Stimulated activated naive CD8-positive, alpha-beta T cell treated with anti-CD3 and anti-CD28 coated beads, Interleukin-15, Interleukin-2, amounts not matched to agents 100 ng/mL and 50 ng/mL, for 24 hours (primary cell): ENCODE results near the gene SRRM3.
"Not testable (repeated sequence)": the region's sequence is repeated elsewhere in the genome, so short reads cannot be mapped to it uniquely, and the experiment has no call there.

Experiments used
- H3K27ac Mint-ChIP-seq: one replicate; pipeline ENCODE4 v1.8.0; 2021; ENCODE audit warnings: mild to moderate bottlenecking, mixed read lengths
- H3K27me3 Mint-ChIP-seq: one replicate; pipeline ENCODE4 v1.8.0; 2021; ENCODE audit warnings: mixed read lengths
- H3K36me3 Mint-ChIP-seq: one replicate; pipeline ENCODE4 v1.8.0; 2021; ENCODE audit warnings: low read depth, mixed read lengths
- H3K4me1 Mint-ChIP-seq: one replicate; pipeline ENCODE4 v1.8.0; 2021; ENCODE audit warnings: low read depth, mixed read lengths
- H3K4me3 Mint-ChIP-seq: one replicate; pipeline ENCODE4 v1.8.0; 2021; ENCODE audit warnings: mild to moderate bottlenecking, mixed read lengths
- H3K9me3 Mint-ChIP-seq: one replicate; pipeline ENCODE4 v1.8.0; 2021; ENCODE audit warnings: mixed read lengths

SRRM3 gene

DNA sequence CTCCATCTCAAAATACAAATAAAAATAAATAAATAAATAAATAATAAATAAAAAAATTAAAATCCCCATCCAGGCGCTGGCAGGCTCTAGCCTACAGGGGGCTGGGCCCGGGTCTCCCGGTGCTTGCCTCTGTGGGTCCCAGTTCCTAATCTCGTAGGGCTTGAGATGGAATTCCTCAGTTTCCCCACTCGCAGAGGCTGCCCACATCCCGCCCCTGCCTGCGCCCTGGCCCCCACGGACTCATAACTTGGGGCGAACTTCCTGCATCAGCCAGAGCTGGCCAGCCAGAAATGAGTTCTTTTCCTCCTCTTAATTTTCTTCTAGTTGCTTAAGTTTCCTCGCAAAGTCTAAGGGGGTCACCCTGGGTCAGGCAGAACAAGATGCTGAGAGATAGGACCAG is 22.0 kb upstream of the SRRM3 start:
- Mint-ChIP-seq H3K4me3 (no peak overlapping the region), H3K36me3 (no peaks in the 10 kb centered on the region), H3K4me1 (peaks cover 5% of the 10 kb centered on the region), H3K27ac (no peak overlapping the region), H3K27me3 (no peaks in the 10 kb centered on the region), H3K9me3 (no peaks in the 10 kb centered on the region)

DNA sequence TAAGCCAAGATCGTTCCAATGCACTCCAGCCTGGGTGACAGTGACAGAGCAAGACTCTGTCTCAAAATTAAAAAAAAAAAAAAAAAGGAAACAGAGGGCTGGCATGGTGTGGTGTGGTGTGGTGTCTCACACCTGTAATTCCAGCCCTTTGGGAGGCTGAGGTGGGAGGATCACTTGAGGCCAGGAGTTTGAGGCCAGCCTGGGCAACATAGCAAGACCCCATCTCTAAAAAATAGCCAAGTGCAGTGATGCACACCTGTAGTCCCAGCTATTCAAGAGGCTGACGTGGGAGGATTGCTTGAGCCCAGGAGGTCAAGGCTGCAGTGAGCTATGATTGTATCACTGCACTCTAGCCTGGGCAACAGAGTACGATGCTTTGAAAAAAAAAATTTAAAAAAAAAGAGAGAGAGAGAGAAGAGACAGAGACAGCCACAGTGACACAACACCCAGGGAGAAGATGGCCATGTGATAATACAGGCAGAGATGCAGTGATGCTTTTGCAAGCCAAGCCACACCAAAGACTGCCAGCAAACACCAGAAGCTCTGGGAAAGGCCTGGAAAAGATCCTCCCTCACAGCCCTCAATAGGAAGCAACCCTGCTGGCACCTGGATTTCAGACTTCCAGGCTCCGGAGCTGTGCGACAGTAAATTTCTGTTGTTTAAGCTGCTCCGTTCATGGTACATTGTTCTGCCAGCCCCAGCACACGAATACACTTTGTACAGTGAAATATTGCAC is 19.3 kb upstream of the SRRM3 start:
- H3K27me3 Mint-ChIP-seq = no peaks in the 10 kb centered on the region
- peaks cover 5% of the 10 kb centered on the region for H3K4me1 Mint-ChIP-seq
- H3K9me3 Mint-ChIP-seq = no peaks in the 10 kb centered on the region
- no peak overlapping the region for H3K4me3 Mint-ChIP-seq
- H3K27ac Mint-ChIP-seq = no peak overlapping the region
- no peaks in the 10 kb centered on the region for H3K36me3 Mint-ChIP-seq

DNA sequence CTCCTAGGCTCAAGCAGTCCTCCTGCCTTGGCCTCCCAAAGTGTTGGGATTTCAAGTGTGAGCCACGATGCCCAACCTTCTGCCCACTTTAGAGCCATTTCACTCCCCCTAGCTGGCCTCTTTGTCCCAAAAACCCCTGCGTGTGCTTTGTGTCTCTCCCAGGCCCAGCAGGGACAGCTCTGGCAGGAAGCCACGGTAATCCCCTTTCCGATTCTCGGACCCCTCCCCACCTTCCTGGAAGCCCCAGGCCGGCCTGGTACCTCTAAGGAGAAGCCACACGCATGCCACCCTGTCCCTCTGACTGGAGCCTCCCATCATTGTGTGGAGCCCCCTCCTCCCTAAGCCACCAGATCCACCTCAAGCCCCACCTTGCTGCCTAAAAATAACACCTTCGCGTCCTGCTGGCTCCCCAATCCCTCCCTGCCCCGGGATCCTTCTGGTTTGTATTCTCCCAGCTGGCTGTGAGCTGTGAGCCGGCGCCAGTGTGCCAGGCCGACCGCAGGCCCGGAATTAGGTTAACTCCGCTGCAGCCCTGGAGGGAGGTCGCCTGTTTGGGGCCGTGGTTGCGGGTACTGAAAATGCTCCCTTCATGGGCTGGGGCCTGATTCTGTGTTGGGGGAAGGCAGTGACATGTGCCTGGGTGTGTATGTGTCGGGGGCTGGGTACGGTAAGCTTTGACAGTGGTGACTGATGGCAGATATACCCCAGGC is 16.4 kb upstream of the SRRM3 start:
- Mint-ChIP-seq H3K9me3 (no peaks in the 10 kb centered on the region), H3K27ac (no peak overlapping the region), H3K27me3 (no peaks in the 10 kb centered on the region), H3K4me1 (no peaks in the 10 kb centered on the region), H3K36me3 (no peaks in the 10 kb centered on the region), H3K4me3 (no peak overlapping the region)

DNA sequence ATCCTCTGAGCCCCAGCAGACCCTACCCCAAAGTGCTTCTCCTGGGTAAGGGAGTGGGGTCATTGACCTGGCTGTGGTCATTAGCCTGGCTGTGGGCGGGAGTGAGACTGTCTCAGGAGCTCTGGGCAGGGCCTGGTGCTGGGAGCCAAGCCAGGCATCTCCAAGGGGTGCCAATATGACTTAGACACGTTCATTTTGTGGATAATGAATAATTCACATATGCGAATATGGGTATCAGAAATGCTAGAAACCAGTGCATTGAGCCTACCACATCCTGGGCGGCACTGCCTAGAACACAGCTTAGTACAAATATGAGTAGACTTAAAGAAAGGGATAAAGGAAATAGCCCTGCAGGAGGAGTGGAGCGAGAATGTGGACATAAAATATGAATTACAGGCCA is 14.4 kb upstream of the SRRM3 start:
- no peaks in the 10 kb centered on the region for H3K36me3 Mint-ChIP-seq
- no peaks in the 10 kb centered on the region for H3K4me1 Mint-ChIP-seq
- H3K9me3 Mint-ChIP-seq = no peaks in the 10 kb centered on the region
- H3K27ac Mint-ChIP-seq = no peak overlapping the region
- no peaks in the 10 kb centered on the region for H3K27me3 Mint-ChIP-seq
- H3K4me3 Mint-ChIP-seq = no peak overlapping the region

DNA sequence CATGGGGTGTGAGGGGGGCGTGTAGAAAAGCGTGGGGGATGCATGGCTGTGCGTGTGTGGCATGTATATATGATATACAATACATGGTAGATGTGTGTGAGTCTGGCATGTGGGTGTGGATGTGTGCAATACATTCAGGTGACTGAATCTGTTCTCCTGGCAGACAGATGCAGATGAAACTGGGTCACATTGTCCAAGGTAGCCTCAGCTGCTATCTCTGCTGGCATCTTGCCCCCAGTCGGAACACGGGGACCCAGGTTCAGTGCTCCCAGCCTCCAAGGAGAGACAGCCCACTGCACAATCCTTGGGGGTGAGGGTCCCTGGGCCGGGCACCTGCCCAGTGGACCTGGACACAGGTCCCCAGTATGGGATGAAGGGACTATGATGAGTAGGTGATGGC is 12.4 kb upstream of the SRRM3 start:
- Mint-ChIP-seq H3K36me3 (no peaks in the 10 kb centered on the region), H3K9me3 (no peaks in the 10 kb centered on the region), H3K27ac (no peak overlapping the region), H3K4me1 (no peaks in the 10 kb centered on the region), H3K4me3 (no peak overlapping the region), H3K27me3 (peaks cover 4% of the 10 kb centered on the region)

DNA sequence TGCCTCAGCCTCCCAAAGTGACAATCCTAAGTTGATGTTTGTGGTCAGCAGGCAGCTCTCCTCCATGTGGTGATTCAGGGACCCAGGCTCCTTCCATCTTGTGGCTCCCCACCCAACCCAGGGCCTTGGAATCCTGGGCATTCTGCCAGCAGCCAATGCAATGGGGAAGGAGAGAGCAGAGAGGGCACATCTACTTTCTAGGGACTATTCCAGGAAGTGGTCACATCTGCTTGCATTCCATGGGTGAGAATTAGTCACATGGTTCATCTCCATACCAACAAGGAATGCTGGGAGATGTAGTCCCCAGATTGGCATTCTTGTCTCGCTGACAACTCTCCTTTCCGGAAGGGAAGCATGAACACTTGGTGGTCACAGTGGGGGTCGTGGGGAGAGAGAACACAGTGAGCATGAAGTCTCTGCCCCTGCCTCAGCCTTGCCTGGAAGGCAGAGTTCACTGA is 9.9 kb upstream of the SRRM3 start:
- H3K27me3 Mint-ChIP-seq = peaks cover 10% of the 10 kb centered on the region
- H3K36me3 Mint-ChIP-seq = no peaks in the 10 kb centered on the region
- no peaks in the 10 kb centered on the region for H3K9me3 Mint-ChIP-seq
- no peak overlapping the region for H3K27ac Mint-ChIP-seq
- no peaks in the 10 kb centered on the region for H3K4me1 Mint-ChIP-seq
- no peak overlapping the region for H3K4me3 Mint-ChIP-seq

DNA sequence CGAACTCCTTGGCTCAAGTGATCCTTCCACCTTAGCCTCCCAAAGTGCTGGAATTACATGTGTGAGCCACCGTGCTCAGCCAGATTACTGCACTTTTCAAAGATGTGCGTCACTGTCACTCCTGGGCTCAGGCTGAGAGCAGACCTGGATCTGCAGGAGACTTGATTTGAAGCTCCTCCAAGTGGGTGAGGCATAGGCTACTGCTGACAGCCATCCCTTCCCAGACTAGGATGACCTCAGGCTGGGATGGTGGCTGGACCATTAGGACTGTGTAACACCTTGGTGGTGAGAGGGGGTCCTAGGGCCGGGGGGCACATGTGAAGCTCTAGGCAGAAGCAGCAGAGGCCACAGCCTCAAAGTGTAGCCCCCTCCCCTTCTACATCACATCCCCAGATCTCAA is 8.2 kb upstream of the SRRM3 start:
- Mint-ChIP-seq H3K27me3 (peaks cover 16% of the 10 kb centered on the region), H3K9me3 (no peaks in the 10 kb centered on the region), H3K27ac (no peak overlapping the region)

DNA sequence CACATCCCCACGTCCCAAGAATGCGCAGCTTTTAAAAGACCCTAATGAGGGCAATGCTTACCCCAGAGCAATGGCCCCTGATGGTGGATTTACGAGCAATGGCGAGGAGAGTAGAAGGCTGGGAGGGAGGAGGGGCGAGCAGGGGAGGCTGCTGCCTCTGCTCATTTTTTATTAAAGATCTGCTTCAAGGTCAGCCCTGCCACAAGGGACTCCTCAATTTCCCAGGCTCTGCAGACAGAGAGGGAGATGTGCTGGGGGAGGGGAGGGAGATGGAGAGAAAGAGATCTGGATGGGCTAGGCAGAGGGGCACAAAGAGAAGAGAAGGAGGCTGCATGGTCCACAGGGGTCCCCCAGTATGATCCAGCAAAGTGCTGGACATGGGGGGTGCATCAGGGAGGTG is 7.8 kb upstream of the SRRM3 start:
- peaks cover 16% of the 10 kb centered on the region for H3K27me3 Mint-ChIP-seq
- no peaks in the 10 kb centered on the region for H3K4me1 Mint-ChIP-seq
- H3K36me3 Mint-ChIP-seq = no peaks in the 10 kb centered on the region
- H3K4me3 Mint-ChIP-seq = no peak overlapping the region
- no peak overlapping the region for H3K27ac Mint-ChIP-seq
- H3K9me3 Mint-ChIP-seq = no peaks in the 10 kb centered on the region

More for the DNA sequence above, 8.2 kb upstream of the SRRM3 start:
- Mint-ChIP-seq H3K4me3 (no peak overlapping the region), H3K36me3 (no peaks in the 10 kb centered on the region), H3K4me1 (no peaks in the 10 kb centered on the region)

DNA sequence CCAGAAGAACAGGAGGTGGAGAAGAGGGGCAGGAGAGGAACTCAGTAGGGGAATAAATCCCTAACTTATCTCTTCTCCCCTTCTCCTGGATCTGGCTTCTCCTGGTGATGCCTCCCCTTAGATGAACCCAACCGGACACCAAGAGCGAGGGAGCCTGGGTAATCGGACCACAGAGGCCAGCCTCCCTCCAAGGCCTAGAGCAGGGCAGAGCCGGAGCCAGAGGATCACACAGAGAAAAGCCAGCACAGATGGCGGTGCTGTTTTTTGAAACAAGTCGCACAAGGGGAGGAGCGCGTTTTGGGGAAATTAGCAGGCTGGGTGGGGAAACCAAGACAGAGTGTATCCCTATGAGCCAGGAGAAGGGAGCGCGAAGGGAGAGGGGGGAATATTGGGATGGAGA is 4.9 kb upstream of the SRRM3 start:
- Mint-ChIP-seq H3K4me3 (no peak overlapping the region), H3K36me3 (no peaks in the 10 kb centered on the region), H3K4me1 (no peaks in the 10 kb centered on the region), H3K27me3 (peaks cover 27% of the 10 kb centered on the region), H3K9me3 (no peaks in the 10 kb centered on the region), H3K27ac (no peak overlapping the region)

DNA sequence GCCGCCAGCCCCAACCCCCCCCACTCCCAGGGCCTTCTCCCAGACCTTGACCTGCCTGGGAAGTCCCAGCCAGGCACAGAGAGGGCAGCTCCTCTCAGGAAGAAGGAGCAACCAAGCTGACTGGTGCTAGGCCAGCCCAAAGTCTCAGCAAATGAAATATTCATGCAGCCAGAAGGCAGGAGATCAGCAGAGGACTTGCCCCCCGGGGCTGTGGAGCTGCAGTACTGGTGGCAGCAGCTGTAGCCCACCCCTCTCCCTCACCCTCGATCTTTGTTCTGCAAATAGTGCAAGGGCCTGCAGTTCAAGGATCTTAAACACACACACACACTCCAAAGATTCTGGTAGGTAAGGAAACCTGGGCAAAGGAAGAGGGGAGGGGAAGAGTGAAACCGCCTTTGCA is 3.5 kb upstream of the SRRM3 start:
- Mint-ChIP-seq H3K4me3 (no peak overlapping the region), H3K27me3 (peaks cover 28% of the 10 kb centered on the region), H3K27ac (no peak overlapping the region), H3K4me1 (no peaks in the 10 kb centered on the region), H3K36me3 (no peaks in the 10 kb centered on the region), H3K9me3 (no peaks in the 10 kb centered on the region)

DNA sequence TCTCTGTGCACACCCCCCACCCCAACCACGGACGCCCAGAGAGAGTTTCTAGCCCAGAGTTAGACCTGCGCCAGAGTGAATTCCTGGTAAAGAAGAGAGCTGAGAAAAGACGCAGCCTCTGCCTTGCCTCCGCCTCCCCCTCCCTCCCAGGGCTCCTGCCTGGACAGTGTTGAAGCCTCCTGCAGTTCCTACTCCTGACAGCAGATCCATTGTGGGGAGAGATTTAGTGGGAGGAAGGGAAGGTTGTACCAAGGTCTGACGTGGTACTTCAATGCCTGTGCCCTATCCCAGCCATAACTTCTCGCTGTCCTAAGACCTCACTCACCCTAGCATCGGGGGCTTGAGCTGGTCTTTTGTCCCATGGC is 952 bp downstream of the SRRM3 start:
- H3K27ac Mint-ChIP-seq = no peak overlapping the region
- peaks cover 23% of the 10 kb centered on the region for H3K27me3 Mint-ChIP-seq

DNA sequence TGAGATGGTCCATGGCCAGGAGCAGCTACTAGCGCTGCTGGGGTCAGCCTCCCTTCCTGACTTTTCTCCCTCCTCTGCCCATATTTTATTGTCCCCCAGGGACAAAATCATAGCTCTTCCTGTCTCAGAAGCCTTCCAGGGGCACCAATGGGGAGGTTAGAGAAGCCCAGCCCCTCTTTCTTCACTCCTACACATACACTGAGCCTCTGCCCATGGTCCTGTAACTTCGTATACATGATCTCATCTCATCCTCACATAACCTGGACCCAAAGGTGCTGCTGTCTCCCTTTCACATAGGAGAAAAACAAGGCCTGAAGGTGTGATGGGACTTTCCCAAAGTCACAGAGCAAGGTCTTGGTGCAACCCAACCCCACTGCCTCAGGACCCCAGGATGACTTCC is 2.5 kb downstream of the SRRM3 start:
- no peak overlapping the region for H3K27ac Mint-ChIP-seq
- no peak overlapping the region for H3K4me3 Mint-ChIP-seq
- peaks cover 15% of the 10 kb centered on the region for H3K27me3 Mint-ChIP-seq
- H3K9me3 Mint-ChIP-seq = no peaks in the 10 kb centered on the region
- H3K4me1 Mint-ChIP-seq = no peaks in the 10 kb centered on the region
- H3K36me3 Mint-ChIP-seq = no peaks in the 10 kb centered on the region

More for the DNA sequence above, 952 bp downstream of the SRRM3 start:
- Mint-ChIP-seq H3K9me3 (no peaks in the 10 kb centered on the region), H3K4me3 (no peak overlapping the region), H3K4me1 (no peaks in the 10 kb centered on the region), H3K36me3 (no peaks in the 10 kb centered on the region)

DNA sequence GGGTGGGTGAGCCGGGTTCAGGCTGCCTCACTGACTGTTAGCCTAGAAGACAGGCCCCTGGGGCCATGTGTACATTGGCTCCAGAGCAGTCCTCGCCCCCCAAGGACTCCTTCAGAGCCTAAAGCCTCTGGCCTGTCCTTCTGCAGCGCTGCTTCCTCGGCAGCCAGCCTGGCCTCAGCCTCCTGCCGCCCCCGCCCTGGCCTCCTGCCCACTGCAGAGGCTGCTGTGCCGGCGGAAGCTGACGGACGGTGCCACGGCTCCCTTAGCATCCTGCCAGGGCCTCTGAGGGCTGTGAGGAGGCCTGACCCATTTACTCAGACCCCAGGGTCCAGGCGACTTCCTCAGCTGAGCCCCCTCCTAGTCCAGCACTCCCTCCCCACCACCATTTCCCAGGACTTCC is 4.9 kb downstream of the SRRM3 start:
- Mint-ChIP-seq H3K4me1 (no peaks in the 10 kb centered on the region), H3K4me3 (no peak overlapping the region), H3K27me3 (peaks cover 7% of the 10 kb centered on the region), H3K27ac (no peak overlapping the region), H3K9me3 (no peaks in the 10 kb centered on the region), H3K36me3 (no peaks in the 10 kb centered on the region)

DNA sequence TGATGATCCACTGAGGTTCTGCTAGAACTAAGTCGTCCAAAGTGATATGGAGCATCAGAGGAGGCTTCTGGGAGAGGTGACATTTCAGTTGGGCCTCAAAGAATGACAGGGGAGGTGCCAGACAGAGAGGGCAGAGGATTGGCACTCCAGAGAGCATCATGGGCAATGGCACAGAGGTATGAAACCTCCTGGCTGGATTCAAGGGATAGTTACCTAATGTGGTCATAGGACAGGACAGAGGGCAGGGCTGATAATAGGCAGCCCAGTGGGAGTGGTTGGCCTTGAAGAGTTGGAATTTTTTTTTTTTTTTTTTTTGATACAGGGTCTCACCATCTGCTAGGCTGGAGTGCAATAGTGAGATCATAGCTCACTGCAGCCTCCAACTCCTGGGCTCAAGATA is 7.6 kb downstream of the SRRM3 start:
- H3K27me3 Mint-ChIP-seq = peaks cover 6% of the 10 kb centered on the region

DNA sequence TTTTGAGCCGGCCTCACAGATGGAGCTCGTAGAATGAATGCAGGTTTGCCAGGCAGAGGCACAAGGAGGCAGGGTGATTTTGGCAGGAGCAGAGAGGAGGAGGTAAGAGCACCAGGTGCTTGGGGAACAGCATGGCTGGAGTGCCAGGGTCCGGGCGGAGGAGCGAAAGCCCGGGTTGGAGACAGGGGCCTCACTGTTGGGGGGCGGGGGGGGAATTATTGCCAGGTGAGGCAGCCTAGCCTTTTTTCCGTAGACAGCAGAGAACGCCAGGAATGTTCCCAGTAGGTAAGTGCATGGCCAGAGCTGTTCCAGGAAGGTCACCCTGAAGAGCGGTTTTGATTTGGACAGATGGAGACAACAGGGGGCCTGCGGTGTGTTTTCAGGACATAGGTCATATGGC is 9.5 kb downstream of the SRRM3 start:
- peaks cover 7% of the 10 kb centered on the region for H3K27me3 Mint-ChIP-seq
- no peaks in the 10 kb centered on the region for H3K9me3 Mint-ChIP-seq
- no peak overlapping the region for H3K27ac Mint-ChIP-seq
- no peaks in the 10 kb centered on the region for H3K36me3 Mint-ChIP-seq
- no peaks in the 10 kb centered on the region for H3K4me1 Mint-ChIP-seq
- H3K4me3 Mint-ChIP-seq = no peak overlapping the region

More for the DNA sequence above, 7.6 kb downstream of the SRRM3 start:
- no peaks in the 10 kb centered on the region for H3K4me1 Mint-ChIP-seq
- H3K9me3 Mint-ChIP-seq = no peaks in the 10 kb centered on the region
- no peak overlapping the region for H3K4me3 Mint-ChIP-seq
- no peaks in the 10 kb centered on the region for H3K36me3 Mint-ChIP-seq
- no peak overlapping the region for H3K27ac Mint-ChIP-seq

DNA sequence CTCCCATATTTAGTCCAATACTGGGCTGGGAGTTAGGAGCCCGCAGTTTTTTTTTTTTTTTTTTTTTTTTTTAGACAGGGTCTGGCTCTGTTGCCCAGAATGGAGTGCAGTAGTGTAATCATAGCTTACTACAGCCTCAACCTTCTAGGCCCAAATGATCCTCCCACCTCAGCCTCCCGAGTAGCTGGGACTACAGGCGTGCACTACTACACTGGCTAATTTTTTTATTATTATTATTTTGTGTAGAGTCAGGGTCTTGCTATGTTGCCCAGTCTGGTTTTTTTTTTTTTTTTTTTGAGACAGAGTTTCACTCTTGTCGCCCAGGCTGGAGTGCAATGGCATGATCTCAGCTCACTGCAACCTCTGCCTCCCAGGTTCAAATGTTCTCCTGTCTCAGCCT is 13.7 kb downstream of the SRRM3 start:
- not testable (repeated sequence) for H3K4me1 Mint-ChIP-seq, H3K27ac Mint-ChIP-seq, H3K4me3 Mint-ChIP-seq, H3K9me3 Mint-ChIP-seq, H3K36me3 Mint-ChIP-seq
- peaks cover 20% of the 10 kb centered on the region for H3K27me3 Mint-ChIP-seq
